HEK293 (cell line): Measurements from ENCODE around the gene CACTIN.

Source experiments
- HOXC10 ChIP-seq: sonication (generic); formaldehyde crosslinking; IDR thresholded peaks from 2 replicates; pipeline ENCODE4 v1.8.1; 2023; ENCODE audit warnings: mild to moderate bottlenecking, missing genetic modification reagents
- KLF1 ChIP-seq: fragments of 450-650 bp; formaldehyde crosslinking; IDR thresholded peaks from 2 replicates; pipeline ENCODE4 v1.5.1; 2016; ENCODE audit warnings: missing biosample characterization, missing genetic modification characterization
- YY1 ChIP-seq: fragments of 450-650 bp; formaldehyde crosslinking; IDR thresholded peaks from 2 replicates; pipeline ENCODE4 v1.5.1; 2018; ENCODE audit warnings: missing biosample characterization, missing genetic modification characterization
- ZEB2 ChIP-seq: fragments of 450-650 bp; formaldehyde crosslinking; IDR thresholded peaks from 2 replicates; pipeline ENCODE4 v1.5.1; 2016; ENCODE audit warnings: missing biosample characterization, missing genetic modification characterization
- ZNF148 ChIP-seq: fragments of 450-650 bp; formaldehyde crosslinking; IDR thresholded peaks from 2 replicates; pipeline ENCODE4 v1.5.0; 2017; ENCODE audit warnings: missing biosample characterization, missing genetic modification characterization, borderline replicate concordance
- ZNF266 ChIP-seq: fragments of 450-650 bp; formaldehyde crosslinking; IDR thresholded peaks from 2 replicates; pipeline ENCODE4 v1.5.1; 2016; ENCODE audit warnings: missing biosample characterization, missing genetic modification characterization, low read depth
- ZNF274 ChIP-seq, 2 experiments: fragments of 200-500 bp in 1 of 2; fragments of 450-650 bp in 1 of 2; sonication (Bioruptor generic) in 1 of 2; formaldehyde crosslinking in 1 of 2; IDR thresholded peaks; 2 replicates each; pipeline versions ENCODE4 v1.5.1 to v1.6.1; 2014 to 2016; ENCODE audit warnings: borderline replicate concordance in 1 of 2, inconsistent platforms in 1 of 2, low read length in 1 of 2, missing biosample characterization in 1 of 2, missing genetic modification characterization in 1 of 2
- ZNF48 ChIP-seq: fragments of 450-650 bp; formaldehyde crosslinking; IDR thresholded peaks from 2 replicates; pipeline ENCODE4 v1.5.1; 2016; ENCODE audit warnings: missing biosample characterization, missing genetic modification characterization
- ZNF501 ChIP-seq: fragments of 450-650 bp; formaldehyde crosslinking; IDR thresholded peaks from 2 replicates; pipeline ENCODE4 v1.5.1; 2016; ENCODE audit warnings: missing biosample characterization, missing genetic modification characterization
- ZNF548 ChIP-seq: fragments of 450-650 bp; formaldehyde crosslinking; IDR thresholded peaks from 2 replicates; pipeline ENCODE4 v1.5.1; 2016; ENCODE audit warnings: missing biosample characterization, missing genetic modification characterization
- ZNF571 ChIP-seq: fragments of 450-650 bp; formaldehyde crosslinking; IDR thresholded peaks from 2 replicates; pipeline ENCODE4 v1.5.0; 2017; ENCODE audit warnings: missing biosample characterization, missing genetic modification characterization
- TF ChIP-seq, protein P1 (sequence below): fragments of 450-650 bp; formaldehyde crosslinking; IDR thresholded peaks from 2 replicates; pipeline ENCODE4 v1.5.1; 2016; ENCODE audit warnings: missing biosample characterization, missing genetic modification characterization

DNA sequence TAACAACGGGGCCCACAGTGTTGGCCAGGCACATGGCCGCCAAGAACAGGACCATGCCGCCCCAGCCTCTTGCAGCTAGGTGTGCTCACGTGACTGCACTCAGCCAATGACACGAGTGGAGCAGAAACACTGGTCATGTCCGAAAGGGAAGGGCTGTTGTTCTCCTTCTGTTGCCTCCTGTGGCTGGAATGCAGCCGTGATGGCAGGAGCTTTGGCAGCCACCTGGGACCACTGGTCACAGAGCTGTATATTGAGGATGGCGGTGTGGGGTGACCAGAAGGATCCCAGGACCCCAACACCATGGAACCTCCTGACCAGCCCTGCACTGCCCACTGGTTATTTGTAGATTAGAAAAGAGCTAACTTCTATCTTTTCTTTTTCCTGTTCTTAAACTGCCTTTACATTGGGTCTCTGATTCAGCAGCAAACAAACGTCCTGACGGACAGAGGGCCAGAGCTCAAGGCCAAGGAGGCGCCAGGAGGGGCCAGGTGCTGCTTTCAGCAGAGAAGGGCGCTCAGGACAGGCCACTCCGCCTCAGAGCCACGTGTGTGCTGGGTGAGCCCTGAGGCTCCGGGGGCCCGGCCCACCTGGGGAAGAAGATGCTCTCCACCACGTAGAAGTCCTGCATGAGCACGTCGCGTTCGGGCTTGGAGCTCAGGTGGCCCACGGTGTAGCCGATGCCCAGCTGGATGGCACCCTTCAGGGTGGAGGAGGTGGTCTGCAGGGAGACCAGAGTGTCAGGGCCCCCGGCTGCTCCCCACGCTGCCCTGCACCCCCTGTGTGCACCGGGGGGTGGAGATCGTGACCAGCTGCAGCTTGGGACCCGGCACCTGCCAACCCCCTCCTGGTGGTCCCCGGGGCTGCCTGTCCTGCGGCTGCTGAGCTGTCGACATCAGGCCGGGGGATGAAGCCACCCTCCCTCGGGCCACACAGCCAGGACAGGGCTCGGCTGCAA, 35.0 kb upstream of the CACTIN start:
- TF ChIP-seq, protein P1, sequence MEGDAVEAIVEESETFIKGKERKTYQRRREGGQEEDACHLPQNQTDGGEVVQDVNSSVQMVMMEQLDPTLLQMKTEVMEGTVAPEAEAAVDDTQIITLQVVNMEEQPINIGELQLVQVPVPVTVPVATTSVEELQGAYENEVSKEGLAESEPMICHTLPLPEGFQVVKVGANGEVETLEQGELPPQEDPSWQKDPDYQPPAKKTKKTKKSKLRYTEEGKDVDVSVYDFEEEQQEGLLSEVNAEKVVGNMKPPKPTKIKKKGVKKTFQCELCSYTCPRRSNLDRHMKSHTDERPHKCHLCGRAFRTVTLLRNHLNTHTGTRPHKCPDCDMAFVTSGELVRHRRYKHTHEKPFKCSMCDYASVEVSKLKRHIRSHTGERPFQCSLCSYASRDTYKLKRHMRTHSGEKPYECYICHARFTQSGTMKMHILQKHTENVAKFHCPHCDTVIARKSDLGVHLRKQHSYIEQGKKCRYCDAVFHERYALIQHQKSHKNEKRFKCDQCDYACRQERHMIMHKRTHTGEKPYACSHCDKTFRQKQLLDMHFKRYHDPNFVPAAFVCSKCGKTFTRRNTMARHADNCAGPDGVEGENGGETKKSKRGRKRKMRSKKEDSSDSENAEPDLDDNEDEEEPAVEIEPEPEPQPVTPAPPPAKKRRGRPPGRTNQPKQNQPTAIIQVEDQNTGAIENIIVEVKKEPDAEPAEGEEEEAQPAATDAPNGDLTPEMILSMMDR: no peak
- TF ChIP-seq ZNF571 (tag by site-specific recombination): no peak
- TF ChIP-seq ZNF266 (tag by site-specific recombination): no peak
- TF ChIP-seq ZNF274 (IDR thresholded peaks at IDR 0.05; ENCODE audit: low read length): no peak
- TF ChIP-seq ZNF274 (tag by site-specific recombination; IDR thresholded peaks at IDR 0.05; ENCODE audit: borderline replicate concordance): no peak
- TF ChIP-seq KLF1: no peak
- TF ChIP-seq ZEB2 (tag by site-specific recombination): no peak
- TF ChIP-seq ZNF48 (tag by site-specific recombination): no peak
- TF ChIP-seq YY1 (tag by site-specific recombination): no peak
- no peak for TF ChIP-seq HOXC10 (CRISPR knock-in tag)
- TF ChIP-seq ZNF548 (tag by site-specific recombination): no peak
- TF ChIP-seq ZNF148 (tag by site-specific recombination): no peak
- no peak for TF ChIP-seq ZNF501 (tag by site-specific recombination)
